Stomach (tissue), 4 donors: ENCODE results near the gene SULT2B1.

Experiments used
- EP300 ChIP-seq: sonication (generic); formaldehyde crosslinking; IDR thresholded peaks from one replicate; pipeline ENCODE4 v1.6.1; 2017; ENCODE audit warnings: antibody characterized with exemption
- POLR2A ChIP-seq, 4 donors: fragments of 450-650 bp; IDR thresholded peaks; one replicate each; pipeline ENCODE4 v1.6.1; 2016; ENCODE audit warnings: antibody characterized with exemption in 4 of 4, control low read depth in 2 of 4, mild to moderate bottlenecking in 1 of 4, moderate library complexity in 1 of 4
- TF ChIP-seq, protein P1 (sequence below), 7 experiments: fragments of 450-650 bp in 4 of 7; fragments of 200-600 bp in 3 of 7; sonication (generic) in 3 of 7; IDR thresholded peaks; one replicate each; pipeline ENCODE4 v1.5.1; 2016 to 2019; ENCODE audit warnings: antibody characterized with exemption in 7 of 7, control low read depth in 2 of 7, mild to moderate bottlenecking in 1 of 7

DNA sequence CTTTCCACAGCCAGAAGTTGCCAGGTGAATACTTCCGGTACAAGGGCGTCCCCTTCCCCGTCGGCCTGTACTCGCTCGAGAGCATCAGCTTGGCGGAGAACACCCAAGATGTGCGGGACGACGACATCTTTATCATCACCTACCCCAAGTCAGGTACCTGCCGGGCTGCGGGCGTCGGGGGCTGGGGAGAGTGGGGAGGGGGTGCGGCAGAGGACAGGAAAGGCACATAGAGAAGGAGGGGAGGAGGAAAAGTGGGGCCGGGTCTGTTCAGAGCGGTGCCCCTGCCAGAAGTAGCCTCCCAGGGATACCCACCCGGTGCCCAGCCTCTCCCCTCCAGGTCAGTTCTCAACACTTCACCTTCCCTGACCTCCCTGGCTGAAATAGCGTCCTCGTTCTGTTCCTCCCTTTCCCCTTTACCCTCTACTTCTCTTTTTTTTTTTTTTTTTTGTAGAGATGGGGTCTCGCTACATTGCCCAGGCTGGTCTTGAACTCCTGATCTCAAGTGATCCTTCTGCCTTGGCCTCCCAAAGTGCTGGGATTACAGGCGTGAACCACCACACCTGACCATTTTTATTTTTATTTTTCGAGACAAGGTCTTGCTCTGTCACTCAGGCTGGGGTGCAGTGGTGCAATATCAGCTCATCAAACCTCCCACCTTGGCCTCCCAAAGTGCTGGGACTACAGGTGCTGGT, 24.1 kb downstream of the SULT2B1 start:
- TF ChIP-seq, protein P1, sequence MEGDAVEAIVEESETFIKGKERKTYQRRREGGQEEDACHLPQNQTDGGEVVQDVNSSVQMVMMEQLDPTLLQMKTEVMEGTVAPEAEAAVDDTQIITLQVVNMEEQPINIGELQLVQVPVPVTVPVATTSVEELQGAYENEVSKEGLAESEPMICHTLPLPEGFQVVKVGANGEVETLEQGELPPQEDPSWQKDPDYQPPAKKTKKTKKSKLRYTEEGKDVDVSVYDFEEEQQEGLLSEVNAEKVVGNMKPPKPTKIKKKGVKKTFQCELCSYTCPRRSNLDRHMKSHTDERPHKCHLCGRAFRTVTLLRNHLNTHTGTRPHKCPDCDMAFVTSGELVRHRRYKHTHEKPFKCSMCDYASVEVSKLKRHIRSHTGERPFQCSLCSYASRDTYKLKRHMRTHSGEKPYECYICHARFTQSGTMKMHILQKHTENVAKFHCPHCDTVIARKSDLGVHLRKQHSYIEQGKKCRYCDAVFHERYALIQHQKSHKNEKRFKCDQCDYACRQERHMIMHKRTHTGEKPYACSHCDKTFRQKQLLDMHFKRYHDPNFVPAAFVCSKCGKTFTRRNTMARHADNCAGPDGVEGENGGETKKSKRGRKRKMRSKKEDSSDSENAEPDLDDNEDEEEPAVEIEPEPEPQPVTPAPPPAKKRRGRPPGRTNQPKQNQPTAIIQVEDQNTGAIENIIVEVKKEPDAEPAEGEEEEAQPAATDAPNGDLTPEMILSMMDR (IDR thresholded peaks at IDR 0.05): no peak
- TF ChIP-seq POLR2A (IDR thresholded peaks at IDR 0.05) (no peak), EP300 (no peak)
